Body of pancreas (tissue), 4 donors: Measurements from ENCODE around the gene MAPK8IP1. TPM values are rescaled to one million over a fixed set of nuclear protein-coding genes. Genes with fewer than 3 reads are reported as not detected.

ENCODE experiments used
- ATAC-seq: fragments of 150-250 bp; one replicate; pipeline ENCODE4 v1.9.1; 2016
- DNase-seq, 4 donors: peaks; one replicate each; pipeline ENCODE4 v3.0.0-alpha.2; 2019
- H3K27ac ChIP-seq, 4 donors: fragments of 200-600 bp; sonication (generic); 1 replicate in 3 of 4; 2 replicates in 1 of 4; pipeline versions ENCODE4 v1.5.1 to v1.6.1; 2016 to 2019; ENCODE audit warnings: mild to moderate bottlenecking in 1 of 4, mixed read lengths in 1 of 4, moderate library complexity in 1 of 4
- H3K27me3 ChIP-seq, 2 donors: fragments of 200-600 bp; sonication (generic); one replicate each; pipeline ENCODE4 v1.6.0; 2016; ENCODE audit warnings: mild to moderate bottlenecking in 1 of 2
- H3K36me3 ChIP-seq, 2 donors: fragments of 200-600 bp; sonication (generic); replicated peaks in 1 of 2; 2 replicates each; pipeline ENCODE4 v1.5.1; 2016; ENCODE audit warnings: low read depth in 2 of 2; ENCODE audit not compliant: insufficient read depth in 1 of 2
- H3K4me1 ChIP-seq: fragments of 200-600 bp; sonication (generic); one replicate; pipeline ENCODE4 v1.6.0; 2016
- H3K4me3 ChIP-seq, 2 donors: fragments of 200-600 bp; sonication (generic); 1 replicate in 1 of 2; 2 replicates in 1 of 2; pipeline ENCODE4 v1.5.1; 2016 to 2019
- H3K9me3 ChIP-seq, 3 donors: fragments of 200-600 bp; sonication (generic); 1 replicate in 2 of 3; 2 replicates in 1 of 3; pipeline ENCODE4 v1.5.1; 2016
- CTCF ChIP-seq, 7 experiments: fragments of 450-650 bp in 4 of 7; fragments of 200-600 bp in 3 of 7; sonication (generic) in 3 of 7; IDR thresholded peaks; one replicate each; pipeline ENCODE4 v1.5.1; 2016 to 2019; ENCODE audit warnings: antibody characterized with exemption in 7 of 7
- POLR2A ChIP-seq, 3 donors: fragments of 450-650 bp; IDR thresholded peaks; one replicate each; pipeline ENCODE4 v1.6.1; 2016; ENCODE audit warnings: antibody characterized with exemption in 3 of 3, mild to moderate bottlenecking in 2 of 3
- WGBS, 2 donors: methylation state at CpG; one replicate each; pipeline ENCODE4 v1.1.5; 2017; 5-methylcytosine and 5-hydroxymethylcytosine counted together
- intact Hi-C: fragments of 100-400 bp; cut with DNase I; formaldehyde crosslinking; loops from one replicate; pipeline ENCODE4 v1.15.1; 2023
- total RNA-seq, 2 donors: library from RNA; depleted of rRNA; stranded (reverse); fragments of >200 nt; gene quantifications; one replicate each; pipeline ENCODE4 v1.1.0, GENCODE V29; 2016

MAPK8IP1 gene
- total RNA-seq, 2 donors from 2014 or later, result 23.7 to 32.4 TPM

GRCh38 chr11:45935349-45936064, 50.1 kb downstream of the MAPK8IP1 start:
- H3K4me1 ChIP-seq, result peaks cover 23% of the 10 kb centered on the region
- H3K27me3 ChIP-seq, result no peaks in the 10 kb centered on the region
- H3K9me3 ChIP-seq, result no peaks in the 10 kb centered on the region
- H3K4me3 ChIP-seq, result no peak overlapping the region
- ATAC-seq (no peak), DNase-seq (no peak)
- intact Hi-C loops, result no loop called here
- TF ChIP-seq CTCF (IDR thresholded peaks at IDR 0.05), result no peak
- no peak for TF ChIP-seq POLR2A (IDR thresholded peaks at IDR 0.05)
- peaks cover 0 to 5% of the 10 kb centered on the region in 2 donors for H3K36me3 ChIP-seq
- WGBS, 2 donors, result 80 to 92% methylated on average over 8 of the region's 8 CpGs
- H3K27ac ChIP-seq, result peak overlapping the region in 2 of 4 donors; percentile 45 to 52

GRCh38 chr11:45936511-45937054, 51.1 kb downstream of the MAPK8IP1 start:
- 82 to 89% methylated on average over 4 of the region's 4 CpGs for WGBS, 2 donors

GRCh38 chr11:45937916-45938315, 52.5 kb downstream of the MAPK8IP1 start:
- Histone ChIP-seq H3K9me3 (no peaks in the 10 kb centered on the region), H3K4me3 (no peak overlapping the region), H3K4me1 (peaks cover 22% of the 10 kb centered on the region), H3K36me3 (peaks cover 0 to 5% of the 10 kb centered on the region in 2 donors), H3K27ac (no peak overlapping the region), H3K27me3 (no peaks in the 10 kb centered on the region)
- WGBS, 2 donors, result 92 to 93% methylated on average over 10 of the region's 10 CpGs
- ATAC-seq, result no peak
- intact Hi-C loops, result no loop called here
- TF ChIP-seq POLR2A (IDR thresholded peaks at IDR 0.05) (no peak), CTCF (IDR thresholded peaks at IDR 0.05) (no peak)
- DNase-seq, result no peak

More at GRCh38 chr11:45936511-45937054, 51.1 kb downstream of the MAPK8IP1 start:
- H3K4me3 ChIP-seq, result no peak overlapping the region
- H3K9me3 ChIP-seq, result no peaks in the 10 kb centered on the region
- DNase-seq (no peak), ATAC-seq (no peak)
- H3K4me1 ChIP-seq, result peaks cover 23% of the 10 kb centered on the region
- intact Hi-C loops, result no loop called here
- TF ChIP-seq POLR2A (IDR thresholded peaks at IDR 0.05) (no peak), CTCF (IDR thresholded peaks at IDR 0.05) (no peak)
- no peaks in the 10 kb centered on the region for H3K27me3 ChIP-seq
- H3K36me3 ChIP-seq, result peaks cover 0 to 5% of the 10 kb centered on the region in 2 donors
- H3K27ac ChIP-seq, result no peak overlapping the region

GRCh38 chr11:45939836-45940235, 54.4 kb downstream of the MAPK8IP1 start:
- ATAC-seq (no peak), DNase-seq (no peak)
- peaks cover 0 to 3% of the 10 kb centered on the region in 2 donors for H3K36me3 ChIP-seq
- intact Hi-C loops, result no loop called here
- TF ChIP-seq CTCF (IDR thresholded peaks at IDR 0.05) (no peak), POLR2A (IDR thresholded peaks at IDR 0.05) (no peak)
- no peak overlapping the region for H3K4me3 ChIP-seq
- H3K27ac ChIP-seq, result no peak overlapping the region
- H3K9me3 ChIP-seq, result no peaks in the 10 kb centered on the region
- 79 to 85% methylated on average over 2 of the region's 2 CpGs for WGBS, 2 donors
- no peaks in the 10 kb centered on the region for H3K27me3 ChIP-seq
- H3K4me1 ChIP-seq, result peaks cover 5% of the 10 kb centered on the region
